Stimulated activated CD8-positive, alpha-beta memory T cell treated with anti-CD3 and anti-CD28 coated beads, Interleukin-4, amount 100 ng/mL, for 48 hours (primary cell): Measurements from ENCODE around the gene THBS1.

Experiments
- DNase-seq: peaks from one replicate; pipeline ENCODE4 v3.0.0-alpha.2; 2020

The THBS1 gene

GRCh38 chr15:39609166-39609916 lies 28.5 kb downstream of the THBS1 start:
- DNase-seq = no peak

GRCh38 chr15:39610665-39611064 lies 29.8 kb downstream of the THBS1 start:
- no peak for DNase-seq

GRCh38 chr15:39613271-39613670 lies 32.4 kb downstream of the THBS1 start:
- no peak for DNase-seq

- DNase-seq = no peak
Measured at GRCh38 chr15:39613861-39614260, 33.0 kb downstream of the THBS1 start.

- DNase-seq = no peak
Measured at GRCh38 chr15:39616731-39617455, 36.0 kb downstream of the THBS1 start.

- no peak for DNase-seq
Measured at GRCh38 chr15:39618063-39618823, 37.4 kb downstream of the THBS1 start.

GRCh38 chr15:39621210-39621609 lies 40.3 kb downstream of the THBS1 start:
- DNase-seq = no peak

- no peak for DNase-seq
Measured at GRCh38 chr15:39621976-39622375, 41.1 kb downstream of the THBS1 start.

GRCh38 chr15:39622660-39623516 lies 42.0 kb downstream of the THBS1 start:
- DNase-seq = no peak

- peak; percentile 54 for DNase-seq
Measured at GRCh38 chr15:39623529-39623931, 42.7 kb downstream of the THBS1 start.

- DNase-seq = peak; percentile 69
Measured at GRCh38 chr15:39624806-39625205, 43.9 kb downstream of the THBS1 start.

- no peak for DNase-seq
Measured at GRCh38 chr15:39625451-39625850, 44.6 kb downstream of the THBS1 start.

GRCh38 chr15:39625856-39626255 lies 45.0 kb downstream of the THBS1 start:
- DNase-seq = no peak

- no peak for DNase-seq
Measured at GRCh38 chr15:39627451-39628143, 46.7 kb downstream of the THBS1 start.

GRCh38 chr15:39628144-39628508 lies 47.2 kb downstream of the THBS1 start:
- no peak for DNase-seq

- DNase-seq = no peak
Measured at GRCh38 chr15:39628546-39629257, 47.8 kb downstream of the THBS1 start.

- DNase-seq = peak; percentile 71
Measured at GRCh38 chr15:39629371-39629770, 48.5 kb downstream of the THBS1 start.

- no peak for DNase-seq
Measured at GRCh38 chr15:39629906-39630305, 49.0 kb downstream of the THBS1 start.

GRCh38 chr15:39631357-39631756 lies 50.5 kb downstream of the THBS1 start:
- DNase-seq = peak; percentile 45

- DNase-seq = no peak
Measured at GRCh38 chr15:39638041-39638440, 57.2 kb downstream of the THBS1 start.

- no peak for DNase-seq
Measured at GRCh38 chr15:39639037-39639436, 58.2 kb downstream of the THBS1 start.
